GM08714 (cell line): Measurements from ENCODE around the gene LIN7A.

Experiments used
- H3K4me3 ChIP-seq: fragments of 200-500 bp; sonication (Bioruptor generic); 2 replicates; pipeline ENCODE4 v1.5.1; 2014; ENCODE audit warnings: mild to moderate bottlenecking, low read length, inconsistent platforms
- ZNF274 ChIP-seq: IDR thresholded peaks from 2 replicates; pipeline ENCODE4 v1.6.1; 2012; ENCODE audit warnings: mild to moderate bottlenecking, low read depth, low read length

Gene LIN7A

GRCh38 chr12:80937391-80938238 is at the start of gene LIN7A:
Gene LIN7A (minus strand): TSS chr12:80937934. CDS start chr12:80937722, 212 bp downstream.
- peak within 1 kb of the TSS; percentile 92 for H3K4me3 ChIP-seq
- TF ChIP-seq ZNF274 = no peak

- no peak for TF ChIP-seq ZNF274
- no peak overlapping the region for H3K4me3 ChIP-seq
These were observed 48.5 kb upstream of the LIN7A start for GRCh38 chr12:80986224-80986623.

- no peak overlapping the region for H3K4me3 ChIP-seq
- TF ChIP-seq ZNF274 = no peak
These were observed 42.1 kb upstream of the LIN7A start for GRCh38 chr12:80979816-80980215.

DNA sequence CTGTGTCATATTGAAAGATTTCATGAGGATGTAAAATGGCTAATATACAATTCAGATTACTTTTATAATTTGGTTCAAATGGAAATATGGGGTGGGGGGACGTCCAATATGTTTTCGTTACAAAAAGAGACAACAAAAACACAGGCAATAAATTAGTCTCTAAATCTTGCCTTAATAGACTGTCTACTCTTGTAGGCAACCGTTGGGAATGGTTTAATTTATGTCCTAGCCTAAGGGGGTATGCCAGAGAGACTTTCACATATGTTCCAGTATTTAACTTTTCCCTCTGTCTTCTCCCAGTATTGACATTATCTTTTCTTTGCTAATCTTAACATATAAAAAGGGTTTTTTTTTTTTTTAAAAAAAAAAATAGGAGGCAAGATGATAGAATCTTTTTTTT is 41.5 kb upstream of the LIN7A start:
- no peak for TF ChIP-seq ZNF274
- H3K4me3 ChIP-seq = no peak overlapping the region

GRCh38 chr12:80977346-80977745 is 39.6 kb upstream of the LIN7A start:
- no peak overlapping the region for H3K4me3 ChIP-seq
- no peak for TF ChIP-seq ZNF274

- no peak overlapping the region for H3K4me3 ChIP-seq
- no peak for TF ChIP-seq ZNF274
These were observed 30.6 kb upstream of the LIN7A start for GRCh38 chr12:80968326-80968725.

DNA sequence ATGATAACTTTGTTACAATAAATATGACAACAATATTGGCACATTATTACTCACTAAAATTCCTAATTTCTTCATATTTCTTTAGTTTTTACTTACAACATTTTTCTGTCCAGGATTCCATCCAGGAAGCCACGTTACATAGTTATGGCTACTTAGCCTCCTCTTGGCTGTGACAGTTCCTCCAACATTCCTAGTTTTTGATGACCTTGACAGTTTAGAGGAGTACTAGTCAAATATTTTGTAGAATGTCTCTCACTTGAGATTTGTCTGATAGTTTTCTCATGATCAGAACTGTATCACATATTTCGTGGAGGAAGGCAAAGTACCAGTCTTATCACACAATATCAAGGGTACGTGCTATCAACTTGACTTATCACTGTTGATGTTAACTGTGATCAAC is 29.8 kb upstream of the LIN7A start:
- no peak for TF ChIP-seq ZNF274
- no peak overlapping the region for H3K4me3 ChIP-seq

GRCh38 chr12:80966001-80966400 is 28.3 kb upstream of the LIN7A start:
- no peak for TF ChIP-seq ZNF274
- no peak overlapping the region for H3K4me3 ChIP-seq

DNA sequence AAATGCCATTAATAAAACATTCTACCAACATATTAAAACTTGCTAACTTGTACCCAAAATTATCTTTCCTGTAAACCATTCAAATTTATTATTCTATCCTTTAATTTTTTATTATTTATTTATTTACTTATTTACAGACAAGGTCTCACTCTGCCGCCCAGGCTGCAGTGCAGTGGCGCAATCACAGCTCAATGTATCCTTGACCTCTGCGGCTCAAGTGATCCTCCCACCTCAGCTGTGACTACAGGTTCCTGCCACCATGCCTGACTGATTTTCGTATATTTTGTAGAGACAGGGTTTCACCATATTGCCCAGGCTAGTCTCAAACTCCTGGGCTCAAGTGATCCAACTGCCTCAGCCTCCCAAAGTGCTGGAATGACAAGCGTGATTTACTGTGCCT is 20.4 kb upstream of the LIN7A start:
- no peak for TF ChIP-seq ZNF274
- no peak overlapping the region for H3K4me3 ChIP-seq

DNA sequence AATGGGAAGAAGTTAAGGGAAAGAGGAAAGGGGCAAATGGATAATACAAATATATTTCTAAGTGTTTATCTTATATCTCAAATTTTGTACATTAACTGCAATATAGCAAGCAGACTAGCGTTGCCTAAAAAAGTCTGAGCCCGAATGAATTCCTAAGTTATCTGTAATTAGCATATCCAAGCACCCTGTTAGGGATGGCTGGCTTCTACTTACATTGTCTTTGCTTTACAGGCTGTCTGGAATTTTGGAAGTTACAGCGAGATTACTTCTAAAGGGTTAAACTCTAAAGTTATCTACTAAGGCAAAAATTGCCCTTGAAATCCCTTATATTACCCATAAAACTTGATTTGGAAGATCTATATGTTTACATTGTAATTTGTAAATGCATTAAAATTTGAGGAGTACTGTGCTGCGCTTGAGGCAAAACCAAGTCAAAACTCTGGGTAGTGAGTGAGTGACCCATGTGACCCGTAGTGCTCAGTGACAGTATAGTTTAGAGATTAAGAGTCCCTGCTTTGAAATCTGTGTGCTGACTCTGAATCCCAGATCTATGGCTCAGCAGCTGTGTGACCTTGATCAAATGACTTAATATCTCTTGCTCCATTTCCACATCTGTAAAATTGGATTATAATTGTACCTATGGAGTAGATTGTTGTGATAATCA is 17.3 kb upstream of the LIN7A start:
- no peak overlapping the region for H3K4me3 ChIP-seq

GRCh38 chr12:80952443-80952842 is 14.7 kb upstream of the LIN7A start:
- no peak overlapping the region for H3K4me3 ChIP-seq
- no peak for TF ChIP-seq ZNF274

More for the DNA sequence above, 17.3 kb upstream of the LIN7A start:
- TF ChIP-seq ZNF274 = no peak

GRCh38 chr12:80946591-80946990 is 8.9 kb upstream of the LIN7A start:
- no peak for TF ChIP-seq ZNF274
- no peak overlapping the region for H3K4me3 ChIP-seq

GRCh38 chr12:80943338-80943737 is 5.6 kb upstream of the LIN7A start:
- H3K4me3 ChIP-seq = no peak overlapping the region
- TF ChIP-seq ZNF274 = no peak

- H3K4me3 ChIP-seq = no peak overlapping the region
- TF ChIP-seq ZNF274 = no peak
These were observed 4.2 kb upstream of the LIN7A start for GRCh38 chr12:80941916-80942315.
